ENCODE results near the gene MCRIP1. TPM values are rescaled to one million over a fixed set of nuclear protein-coding genes. Genes with fewer than 3 reads are reported as not detected.

MCRIP1 gene
- total and polyA plus RNA-seq, 10 of the 15 experiments (the other 5 are each of a cell fraction or from before 2014, with no cell fraction given): 0.31 to 54.4 (median 30.8) TPM

DNA sequence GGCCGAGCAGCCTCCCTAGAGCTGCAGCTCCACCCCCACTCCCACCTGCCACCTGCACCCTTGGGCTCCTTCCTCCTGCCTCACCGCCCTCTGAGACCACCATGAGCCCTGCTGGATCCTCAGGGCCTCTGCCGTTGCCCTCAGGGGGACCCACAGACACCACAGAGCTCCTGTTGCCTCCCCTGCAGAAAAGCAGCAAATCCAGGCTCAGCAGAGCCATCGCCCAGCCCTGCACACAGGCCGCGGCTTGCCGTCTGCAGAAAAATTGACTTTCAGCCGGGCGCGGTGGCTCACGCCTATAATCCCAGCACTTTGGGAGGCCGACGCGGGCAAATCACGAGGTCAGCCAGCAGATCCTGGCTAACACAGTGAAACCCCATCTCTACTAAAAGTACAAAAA, 8.8 kb upstream of the MCRIP1 start:
- Histone ChIP-seq H3K4me1 (ENCODE audit: control insufficient read depth, insufficient read depth, low read length) (no peaks in the 10 kb centered on the region), H3K27me3 (replicated peaks in 1 of 2; ENCODE audit: control insufficient read depth in 2 of 2, insufficient read depth in 2 of 2, low read length in 1 of 2) (no peaks in the 10 kb centered on the region), H3K4me2 (ENCODE audit: control insufficient read depth, insufficient read depth) (no peak overlapping the region), H3K9me3 (replicated peaks; ENCODE audit: control insufficient read depth, insufficient read depth, low read length) (no peaks in the 10 kb centered on the region), H4K20me1 (ENCODE audit: control insufficient read depth, insufficient read depth) (no peaks in the 10 kb centered on the region), H2AFZ (ENCODE audit: control insufficient read depth, low read depth, low read length) (no peak overlapping the region), H3K27ac (ENCODE audit: control insufficient read depth, insufficient read depth) (no peak overlapping the region), H3K79me2 (ENCODE audit: control insufficient read depth, insufficient read depth, low read length) (no peaks in the 10 kb centered on the region), H3K36me3 (ENCODE audit: control insufficient read depth in 2 of 2, insufficient read depth in 2 of 2, low read length in 1 of 2) (peaks cover 27 to 33% of the 10 kb centered on the region in 2 experiments), H3K4me3 (no peak overlapping the region), H3K9ac (ENCODE audit: control insufficient read depth, insufficient read depth, low read length) (no peak overlapping the region)
- intact Hi-C loops (cut with micrococcal nuclease; ENCODE audit: unreplicated experiment) (no loop called here), in situ Hi-C loops (cut with MboI) (no loop called here)
- ATAC-seq: no peak
- ChIA-PET POLR2A (no interaction called here), SMC1A (ENCODE audit: uncharacterized antibody, unreplicated experiment) (no interaction called here), CTCF (no interaction called here), RAD21 (ENCODE audit: unreplicated experiment) (no interaction called here)
- DNase-seq (ENCODE audit: low read depth, low spot score): no peak
- TF ChIP-seq POLR2A (IDR thresholded peaks at IDR 0.05; ENCODE audit: low read depth, low read length): 0 out of 2 replicates have a peak, but pooled peaks have one; percentile 43
- TF ChIP-seq STAT1 (conservative IDR thresholded peaks at IDR 0.05): no peak
- BruUV-seq (replicated peaks): no TSS peak
- WGBS (ENCODE audit: insufficient coverage, insufficient replicate concordance, low lambda C conversion rate, missing lambda C conversion rate): 97% methylated on average over 15 of the region's 15 CpGs
- no peak for FAIRE-seq

GRCh38 chr17:81840826-81841778, 8.0 kb upstream of the MCRIP1 start:
- Histone ChIP-seq H3K4me2 (ENCODE audit: control insufficient read depth, insufficient read depth) (no peak overlapping the region), H3K27ac (ENCODE audit: control insufficient read depth, insufficient read depth) (no peak overlapping the region), H3K4me3 (no peak overlapping the region), H3K36me3 (ENCODE audit: control insufficient read depth in 2 of 2, insufficient read depth in 2 of 2, low read length in 1 of 2) (peaks cover 22 to 26% of the 10 kb centered on the region in 2 experiments; a peak in 3 of 4 replicates), H3K9me3 (replicated peaks; ENCODE audit: control insufficient read depth, insufficient read depth, low read length) (no peaks in the 10 kb centered on the region), H3K4me1 (ENCODE audit: control insufficient read depth, insufficient read depth, low read length) (no peaks in the 10 kb centered on the region), H2AFZ (ENCODE audit: control insufficient read depth, low read depth, low read length) (no peak overlapping the region), H3K79me2 (ENCODE audit: control insufficient read depth, insufficient read depth, low read length) (no peaks in the 10 kb centered on the region), H4K20me1 (ENCODE audit: control insufficient read depth, insufficient read depth) (no peaks in the 10 kb centered on the region), H3K27me3 (replicated peaks in 1 of 2; ENCODE audit: control insufficient read depth in 2 of 2, insufficient read depth in 2 of 2, low read length in 1 of 2) (no peaks in the 10 kb centered on the region), H3K9ac (ENCODE audit: control insufficient read depth, insufficient read depth, low read length) (no peak overlapping the region)
- no TSS peak for BruUV-seq (replicated peaks)
- SMC1A ChIA-PET (ENCODE audit: uncharacterized antibody, unreplicated experiment): no interaction called here
- intact Hi-C loops (cut with micrococcal nuclease; ENCODE audit: unreplicated experiment) (no loop called here), in situ Hi-C loops (cut with MboI) (no loop called here)
- no peak for DNase-seq (ENCODE audit: low read depth, low spot score)
- WGBS (ENCODE audit: insufficient coverage, insufficient replicate concordance, low lambda C conversion rate, missing lambda C conversion rate): 82% methylated on average over 39 of the region's 40 CpGs
- CTCF ChIA-PET: no interaction called here
- RAD21 ChIA-PET (ENCODE audit: unreplicated experiment): no interaction called here
- POLR2A ChIA-PET: no interaction called here
- ATAC-seq: no peak
- no peak for TF ChIP-seq KAT2A (conservative IDR thresholded peaks at IDR 0.05; ENCODE audit: control insufficient read depth, low read depth, low read length)
- TF ChIP-seq E2F8 (IDR thresholded peaks at IDR 0.05; ENCODE audit: low read depth, partially characterized antibody): no peak
- TF ChIP-seq FOXM1 (IDR thresholded peaks at IDR 0.05; ENCODE audit: low read depth, low read length): no peak
- no peak for TF ChIP-seq RAD51 (IDR thresholded peaks at IDR 0.05)
- TF ChIP-seq, protein P1, sequence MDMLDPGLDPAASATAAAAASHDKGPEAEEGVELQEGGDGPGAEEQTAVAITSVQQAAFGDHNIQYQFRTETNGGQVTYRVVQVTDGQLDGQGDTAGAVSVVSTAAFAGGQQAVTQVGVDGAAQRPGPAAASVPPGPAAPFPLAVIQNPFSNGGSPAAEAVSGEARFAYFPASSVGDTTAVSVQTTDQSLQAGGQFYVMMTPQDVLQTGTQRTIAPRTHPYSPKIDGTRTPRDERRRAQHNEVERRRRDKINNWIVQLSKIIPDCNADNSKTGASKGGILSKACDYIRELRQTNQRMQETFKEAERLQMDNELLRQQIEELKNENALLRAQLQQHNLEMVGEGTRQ (IDR thresholded peaks at IDR 0.05; ENCODE audit: borderline replicate concordance, low read depth, low read length): no peak
- no peak for TF ChIP-seq NFYA (IDR thresholded peaks at IDR 0.05; ENCODE audit: borderline replicate concordance, low read depth, low read length)
- TF ChIP-seq PAX5 (IDR thresholded peaks at IDR 0.05; ENCODE audit: borderline replicate concordance, low read depth, low read length): no peak
- no peak for FAIRE-seq
